H1 (cell line): ENCODE data around the gene A2ML1. TPM values are rescaled to one million over a fixed set of nuclear protein-coding genes. Genes with fewer than 3 reads are reported as not detected.

Source experiments
- NRF1 ChIP-seq: IDR thresholded peaks from 2 replicates; pipeline ENCODE4 v1.6.1; 2011; ENCODE audit warnings: mild to moderate bottlenecking, low read depth, low read length, improper control_type of control experiment
- SP1 ChIP-seq: IDR thresholded peaks from 2 replicates; pipeline ENCODE4 v1.6.1; 2011; ENCODE audit warnings: low read depth, low read length
- polyA plus RNA-seq, 7 experiments: library from polyadenylated mRNA; depleted of rRNA in 3 of 7; stranded (reverse) in 5 of 7; unstranded in 2 of 7; fragments of >200 nt in 5 of 7; fragments of 200-250 nt in 2 of 7; gene quantifications; 1 replicate in 5 of 7; 2 replicates in 1 of 7; 4 replicates in 1 of 7; pipeline versions ENCODE4 v1.2.1 to v1.2.3, GENCODE V29; 2011 to 2013; ENCODE audit warnings: missing spikeins in 2 of 7, mixed read lengths in 2 of 7
- total RNA-seq: library from RNA; stranded (reverse); fragmentation: NEBNext Ultra II Directional; extraction: Animal tissue kit (Norgen Biotek cat#: 25700); gene quantifications from 2 replicates; pipeline ENCODE4 v1.2.1, GENCODE V29; 2021

Gene A2ML1
- total and polyA plus RNA-seq, 2 of the 8 experiments (the other 6 are each of a cell fraction or from before 2014, with no cell fraction given) = 10.2 to 10.3 TPM

DNA sequence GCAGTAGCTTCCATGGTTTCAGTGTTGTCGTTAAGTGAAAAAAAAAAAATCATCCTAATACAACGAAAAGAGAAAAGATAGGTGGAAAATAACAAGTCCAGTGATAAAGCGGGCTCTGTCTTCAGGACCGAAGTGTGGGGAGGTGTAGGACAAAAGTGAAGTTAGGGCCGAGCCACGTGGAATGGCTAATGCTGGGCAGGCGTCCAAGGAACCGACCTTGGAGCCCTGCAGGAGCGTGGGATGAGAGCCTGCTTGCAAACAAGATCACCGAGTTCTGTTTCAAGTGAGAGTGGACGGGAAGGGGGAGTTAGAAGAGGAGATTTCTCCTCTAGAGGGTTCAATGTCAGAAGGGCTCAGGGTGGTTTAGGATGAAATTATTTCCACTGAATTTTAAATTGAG is 22.2 kb downstream of the A2ML1 start (continued):
- no peak for TF ChIP-seq NRF1
- no peak for TF ChIP-seq SP1
